Keratinocyte (primary cell): ENCODE results near the gene MYMX.
A peak's percentile ranks its signal among the peaks of the same experiment; 100 is the strongest.

Experiments used
- CTCF ChIP-seq, 3 experiments: IDR thresholded peaks in 1 of 3; conservative IDR thresholded peaks in 1 of 3; optimal IDR thresholded peaks in 1 of 3; 2 replicates in 2 of 3; 3 replicates in 1 of 3; pipeline versions ENCODE3 to v1.5.1; 2011; ENCODE audit warnings: low read length in 3 of 3, mild to moderate bottlenecking in 3 of 3, moderate library complexity in 2 of 3, control low read depth in 1 of 3, inconsistent platforms in 1 of 3; ENCODE audit not compliant: insufficient read depth in 2 of 3; ENCODE audit errors: extremely low read depth in 1 of 3
- EZH2 ChIP-seq: IDR thresholded peaks from one replicate; pipeline ENCODE4 v1.6.1; 2012; ENCODE audit warnings: inconsistent platforms, mild to moderate bottlenecking, low read length, moderate library complexity

- peak; percentile 49 to 64 (median 54) for TF ChIP-seq CTCF (optimal IDR thresholded peaks at IDR 0.05 in 1 of 3, IDR thresholded peaks at IDR 0.05 in 1 of 3, conservative IDR thresholded peaks at IDR 0.05 in 1 of 3; ENCODE audit: extremely low read depth in 1 of 3, insufficient read depth in 2 of 3, low read length in 3 of 3)
- no peak for TF ChIP-seq EZH2
These were observed 36.8 kb downstream of the MYMX start for GRCh38 chr6:44253307-44254101.
